Heart left ventricle (tissue), 16 donors: ENCODE measurements around the gene IL20RA. TPM values are rescaled to one million over a fixed set of nuclear protein-coding genes. Genes with fewer than 3 reads are reported as not detected.
A peak's percentile ranks its signal among the peaks of the same experiment; 100 is the strongest.

Experiments used
- ATAC-seq, 4 donors: fragments of 200-7000 bp; cut with Tn5 transposase; one replicate each; pipeline ENCODE4 v1.9.1; 2020 to 2022; ENCODE audit warnings: moderate library complexity in 4 of 4, mild to moderate bottlenecking in 3 of 4, moderate number of reproducible peaks in 1 of 4
- DNase-seq, 5 donors: peaks; one replicate each; pipeline ENCODE4 v3.0.0-alpha.2; 2020
- H3K27ac ChIP-seq, 12 donors: fragments of 200-600 bp; sonication (generic) in 4 of 12; one replicate each; pipeline versions ENCODE4 v1.5.0 to v1.8.0; 2016 to 2022; ENCODE audit warnings: mild to moderate bottlenecking in 2 of 12
- H3K27me3 ChIP-seq, 9 donors: fragments of 200-600 bp; sonication (generic) in 2 of 9; one replicate each; pipeline versions ENCODE4 v1.5.1 to v1.8.0; 2016 to 2022; ENCODE audit warnings: mild to moderate bottlenecking in 3 of 9
- H3K36me3 ChIP-seq, 9 donors: fragments of 200-600 bp; sonication (generic) in 2 of 9; one replicate each; pipeline versions ENCODE4 v1.5.0 to v1.8.0; 2018 to 2022; ENCODE audit warnings: mild to moderate bottlenecking in 2 of 9
- H3K4me1 ChIP-seq, 12 donors: fragments of 200-600 bp; sonication (generic) in 4 of 12; one replicate each; pipeline versions ENCODE4 v1.5.0 to v1.8.0; 2016 to 2022; ENCODE audit warnings: mild to moderate bottlenecking in 3 of 12
- H3K4me3 ChIP-seq, 12 donors: fragments of 200-600 bp; sonication (generic) in 4 of 12; one replicate each; pipeline versions ENCODE4 v1.5.0 to v1.8.0; 2017 to 2022; ENCODE audit warnings: mild to moderate bottlenecking in 9 of 12, moderate library complexity in 4 of 12
- H3K9me3 ChIP-seq, 12 donors: fragments of 200-600 bp; sonication (generic) in 4 of 12; one replicate each; pipeline versions ENCODE4 v1.5.0 to v1.8.0; 2016 to 2022; ENCODE audit warnings: mild to moderate bottlenecking in 1 of 12
- CTCF ChIP-seq, 12 donors: fragments of 200-600 bp; sonication (generic) in 4 of 12; IDR thresholded peaks; one replicate each; pipeline versions ENCODE4 v1.5.0 to v1.8.0; 2018 to 2022; ENCODE audit warnings: antibody characterized with exemption in 12 of 12, mild to moderate bottlenecking in 5 of 12
- POLR2A ChIP-seq, 2 donors: fragments of 450-650 bp; IDR thresholded peaks; one replicate each; pipeline ENCODE4 v1.6.1; 2017; ENCODE audit warnings: antibody characterized with exemption in 2 of 2, mild to moderate bottlenecking in 2 of 2, moderate library complexity in 2 of 2
- WGBS, 4 donors: extraction: QIAGEN DNeasy Blood & Tissue Kit in 2 of 4; methylation state at CpG; one replicate each; pipeline versions ENCODE4 v1.1.5 to v1.1.7; 2013 to 2018; 5-methylcytosine and 5-hydroxymethylcytosine counted together
- intact Hi-C, 10 donors: fragments of 100-400 bp; cut with DNase I; formaldehyde crosslinking; loops; one replicate each; pipeline versions ENCODE4 v1.11.1 to v1.14.2; 2022
- long read RNA-seq, 3 donors: library from polyadenylated mRNA; unstranded; transcript quantifications; one replicate each; pipeline ENCODE4 v2.0.0, GENCODE V29; 2020 to 2021
- polyA plus RNA-seq, 2 donors: library from polyadenylated mRNA; stranded (reverse); fragments of 200-250 nt; gene quantifications; one replicate each; pipeline ENCODE4 v1.2.3, GENCODE V29; 2013
- total RNA-seq, 9 donors: library from RNA; depleted of rRNA in 2 of 9; stranded (reverse); fragments of >200 nt in 2 of 9; fragmentation: NEBNext Ultra II Directional in 3 of 9; extraction: Animal tissue kit (Norgen Biotek cat#: 25700) in 3 of 9; gene quantifications; one replicate each; pipeline versions ENCODE4 v1.1.0 to v1.2.4, GENCODE V29; 2016 to 2023
- donor health status: ischemic (EF 13 %, LVEDD 7.1; RV severe dilation, severe dysfunction).
- donor health status: healthy with polysubstance abuse.
- donor health status: DM: no; HTN: yes; CAD: no.
- donor health status: DM: no; HTN: no; CAD: no.
- donor health status: ischemic (EF 25% LVEDD 6.9; RV normal size, moderate dysfunction).
- donor health status: ischemic (EF 25% LVEDD 5.7; RV mildly dilated, moderate dysfunction).
- donor health status: healthy.
- donor health status: DM: yes; HTN: yes; CAD: no.
- donor health status: ischemic (EF 35%, LVEDD 5.7; RV mildly dilated, moderate dysfunction).
- donor health status: nonischemic (EF 11% LVEDD 7.7; RV severe dilation, severe dysfunction).
- donor health status: DM: yes; HTN: yes; CAD: no.
- donor health status: PGD.
- donor health status: ischemic (EF 29% LVEDD 5.4; RV normal size, mild dysfunction).
- donor health status: nonischemic (EF 23%, LVEDD 6.1; RV moderate dilation, normal function).

Gene IL20RA
- 1 to 10 TPM in 7 of 9 donors, under 1 TPM in 2; 0.35 to 6.9 (median 1.3) TPM for total RNA-seq
- polyA plus RNA-seq: 1 to 10 TPM in 1 of 2 donors, under 1 TPM in 1; 0.19 to 2.2 TPM
- long read RNA-seq, donor 1, transcript IL20RA-201 (7 exons, 3,485 nt): major isoform, 11 of 20 reads
- long read RNA-seq, donor 1, partial matches to known transcripts: 1 of 20 reads
- long read RNA-seq, donor 1, other reads (novel, unspliced or antisense): 5 of 20 reads
- long read RNA-seq, donor 2, transcript IL20RA-201 (7 exons, 3,485 nt): major isoform, 6 of 11 reads
- long read RNA-seq, donor 2, partial matches to known transcripts: 0 of 11 reads
- long read RNA-seq, donor 2, other reads (novel, unspliced or antisense): 1 of 11 reads
- long read RNA-seq, donor 3, partial matches to known transcripts: 0 of 1 reads
- long read RNA-seq, donor 3, other reads (novel, unspliced or antisense): 0 of 1 reads

- no peaks in the 10 kb centered on the region for H3K36me3 ChIP-seq
- peaks cover 0 to 9% (median 0%) of the 10 kb centered on the region in 12 donors for H3K9me3 ChIP-seq
- peaks cover 0 to 17% (median 0%) of the 10 kb centered on the region in 12 donors for H3K4me1 ChIP-seq
- peaks cover 0 to 70% (median 22%) of the 10 kb centered on the region in 9 donors for H3K27me3 ChIP-seq
- WGBS, 4 donors: 16 to 81% (median 28%) methylated on average over 11 to 83 of the region's 83 CpGs
- H3K27ac ChIP-seq: peak within 1 kb of the TSS in 5 of 12 donors; percentile 14 to 49 (median 26)
- TF ChIP-seq POLR2A (IDR thresholded peaks at IDR 0.05) (no peak), CTCF (IDR thresholded peaks at IDR 0.05) (no peak)
- ATAC-seq: peak in 3 of 4 donors; percentile 52 to 73 (median 73)
- H3K4me3 ChIP-seq: peak within 1 kb of the TSS; percentile 61 to 83 (median 72)
- peak; percentile 10 to 64 (median 31) for DNase-seq
- intact Hi-C loops: no loop called here
Observed at GRCh38 chr6:137044366-137045221, at the start of gene IL20RA. Gene IL20RA (minus strand): TSS chr6:137044965. CDS start chr6:137044728, 237 bp downstream.

GRCh38 chr6:137093183-137094069 is 48.7 kb upstream of the IL20RA start:
- ATAC-seq (no peak), DNase-seq (no peak)
- peaks cover 0 to 5% (median 0%) of the 10 kb centered on the region in 12 donors for H3K9me3 ChIP-seq
- TF ChIP-seq CTCF (IDR thresholded peaks at IDR 0.05) (no peak), POLR2A (IDR thresholded peaks at IDR 0.05) (no peak)
- no peaks in the 10 kb centered on the region for H3K36me3 ChIP-seq
- H3K4me3 ChIP-seq: no peak overlapping the region
- intact Hi-C loops: loop anchor here (1.0 to 10.0 kb wide), 18 partner anchors 71 to 549 kb away; no protein-coding TSS in a partner anchor
- 80 to 92% (median 84%) methylated on average over 6 of the region's 6 CpGs for WGBS, 4 donors
- H3K4me1 ChIP-seq: peaks cover 0 to 10% (median 2%) of the 10 kb centered on the region in 12 donors
- H3K27ac ChIP-seq: no peak overlapping the region
- H3K27me3 ChIP-seq: no peaks in the 10 kb centered on the region

- peaks cover 0 to 5% (median 0%) of the 10 kb centered on the region in 12 donors for H3K9me3 ChIP-seq
- H3K4me3 ChIP-seq: no peak overlapping the region
- intact Hi-C loops: loop anchor here (5.0 to 10.0 kb wide), 12 partner anchors 73 to 550 kb away; no protein-coding TSS in a partner anchor
- DNase-seq (no peak), ATAC-seq (peak in 2 of 4 donors; percentile 38 to 70)
- no peaks in the 10 kb centered on the region for H3K27me3 ChIP-seq
- no peaks in the 10 kb centered on the region for H3K36me3 ChIP-seq
- H3K27ac ChIP-seq: no peak overlapping the region
- no peak for TF ChIP-seq POLR2A (IDR thresholded peaks at IDR 0.05)
- 20 to 32% (median 27%) methylated on average over 1 of the region's 1 CpG for WGBS, 4 donors
- H3K4me1 ChIP-seq: peaks cover 0 to 10% (median 2%) of the 10 kb centered on the region in 12 donors
Observed at GRCh38 chr6:137092018-137092417, 47.3 kb upstream of the IL20RA start.

- intact Hi-C loops: loop anchor here in 2 of 10 donors (5.0 to 10.0 kb wide), 2 partner anchors 323 to 325 kb away; no protein-coding TSS in a partner anchor
- H3K27ac ChIP-seq: no peak overlapping the region
- no peaks in the 10 kb centered on the region for H3K27me3 ChIP-seq
- peaks cover 0 to 2% (median 0%) of the 10 kb centered on the region in 12 donors for H3K4me1 ChIP-seq
- no peaks in the 10 kb centered on the region for H3K36me3 ChIP-seq
- no peak for ATAC-seq
- TF ChIP-seq CTCF (IDR thresholded peaks at IDR 0.05) (no peak), POLR2A (IDR thresholded peaks at IDR 0.05) (no peak)
- 52 to 58% (median 53%) methylated on average over 5 of the region's 5 CpGs for WGBS, 4 donors
- H3K9me3 ChIP-seq: peaks cover 0 to 5% (median 0%) of the 10 kb centered on the region in 12 donors
- no peak overlapping the region for H3K4me3 ChIP-seq
- DNase-seq: no peak
Observed at GRCh38 chr6:137089305-137089704, 44.5 kb upstream of the IL20RA start.
